GM18868 (cell line): ENCODE data around the gene AURKB.
"Not testable (repeated sequence)": the region's sequence is repeated elsewhere in the genome, so short reads cannot be mapped to it uniquely, and the experiment has no call there.

Experiments
- ATAC-seq: cut with Tn5 transposase; IDR thresholded peaks from one replicate; pipeline ENCODE4 v1.9.1; 2021; ENCODE audit warnings: mild to moderate bottlenecking, moderate library complexity; ENCODE audit not compliant: unreplicated experiment

Gene AURKB

DNA sequence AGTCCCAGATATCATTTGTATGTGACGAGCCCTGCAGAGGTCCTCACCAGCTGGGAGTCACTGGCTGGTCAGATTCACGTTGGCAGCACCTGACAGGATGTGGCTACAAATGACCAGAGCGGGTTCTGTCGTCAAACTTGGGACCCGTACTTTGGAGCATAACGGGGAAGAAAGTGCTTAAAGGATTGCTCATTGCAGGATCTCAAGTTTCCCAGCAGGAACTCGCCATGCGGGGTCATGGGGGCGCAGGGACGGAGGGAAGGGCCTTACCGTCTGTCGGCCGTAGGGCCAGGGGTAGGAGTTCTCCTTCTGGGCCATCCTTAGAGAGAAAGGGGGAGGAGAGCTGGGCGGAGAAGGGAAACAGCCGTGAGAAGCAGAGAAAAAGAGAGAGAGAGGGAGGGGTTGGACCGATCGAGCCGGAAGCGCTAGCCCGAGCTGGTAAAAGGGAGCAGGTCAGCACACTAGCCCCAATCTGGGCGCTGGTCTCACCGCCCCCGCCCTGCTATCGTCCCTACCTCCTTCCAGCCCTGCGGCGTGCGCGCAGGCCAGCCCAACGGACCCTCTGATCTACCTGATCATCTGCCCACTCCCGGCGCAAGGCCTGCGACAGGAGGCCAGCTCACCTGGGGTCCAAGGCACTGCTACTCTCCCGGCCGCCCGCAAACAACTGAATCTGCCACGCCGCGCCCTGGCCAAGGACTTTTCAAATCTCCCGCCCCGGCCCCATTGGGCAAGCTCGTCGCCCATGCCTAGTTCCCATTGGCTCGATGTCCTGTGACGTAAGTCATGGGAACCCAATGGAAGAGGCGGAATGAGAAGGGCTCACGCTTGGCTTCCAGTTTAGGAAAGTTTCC is at the start of gene AURKB:
TSS of gene AURKB (minus strand) at position 669 of the 854 bp plus-strand sequence. CDS start at position 318, 351 bp downstream.
- peak; percentile 92 for ATAC-seq

DNA sequence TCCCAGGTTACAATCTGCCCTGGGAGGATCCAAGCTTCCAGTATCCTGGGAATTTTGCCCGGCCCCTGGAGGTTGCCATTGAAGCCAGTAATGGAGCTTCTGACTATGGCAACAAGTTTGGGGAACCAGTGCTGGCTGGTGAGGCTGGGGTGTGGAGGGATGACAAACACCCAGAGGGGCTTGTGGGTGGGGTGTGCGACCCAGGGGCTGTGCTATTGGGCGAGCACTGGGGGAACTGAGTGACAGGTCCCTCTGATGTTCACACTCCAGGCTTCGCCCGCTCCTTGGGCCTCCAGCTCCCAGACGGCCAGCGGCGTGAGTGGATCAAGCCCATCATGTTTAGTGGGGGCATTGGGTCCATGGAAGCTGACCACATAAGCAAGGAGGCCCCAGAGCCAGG is 47.4 kb upstream of the AURKB start:
- ATAC-seq: no peak

DNA sequence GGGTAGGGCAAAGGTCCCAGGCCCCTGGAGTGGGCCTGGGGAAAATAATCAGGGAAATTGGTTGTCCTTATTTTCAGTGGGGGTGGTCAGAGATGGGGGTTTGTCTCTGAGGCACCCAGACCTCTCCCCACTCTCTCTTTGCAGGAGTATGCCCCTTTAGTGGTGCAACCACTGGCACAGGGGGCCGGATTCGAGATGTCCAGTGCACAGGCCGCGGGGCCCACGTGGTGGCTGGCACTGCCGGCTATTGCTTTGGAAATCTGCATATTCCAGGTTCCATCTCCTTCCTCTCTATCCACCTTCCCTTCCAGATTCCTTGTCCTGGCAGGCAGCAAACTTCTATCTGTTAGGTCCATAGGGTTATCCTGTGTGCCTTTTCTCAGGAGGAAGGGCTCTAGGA is 46.3 kb upstream of the AURKB start:
- ATAC-seq: no peak

DNA sequence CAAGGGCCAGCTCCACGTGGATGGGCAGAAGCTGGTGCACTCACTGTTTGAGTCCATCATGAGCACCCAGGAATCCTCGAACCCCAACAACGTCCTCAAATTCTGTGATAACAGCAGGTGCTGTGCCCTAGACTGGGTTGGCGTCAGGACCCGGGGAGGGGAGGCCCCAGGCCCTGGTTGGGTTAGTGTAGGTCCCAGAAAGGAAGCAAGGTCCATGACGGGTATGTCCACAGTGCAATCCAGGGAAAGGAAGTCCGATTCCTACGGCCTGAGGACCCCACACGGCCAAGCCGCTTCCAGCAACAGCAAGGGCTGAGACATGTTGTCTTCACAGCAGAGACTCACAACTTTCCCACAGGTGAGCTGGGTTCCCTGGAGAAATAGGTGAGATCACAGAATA is 45.9 kb upstream of the AURKB start:
- ATAC-seq: no peak

DNA sequence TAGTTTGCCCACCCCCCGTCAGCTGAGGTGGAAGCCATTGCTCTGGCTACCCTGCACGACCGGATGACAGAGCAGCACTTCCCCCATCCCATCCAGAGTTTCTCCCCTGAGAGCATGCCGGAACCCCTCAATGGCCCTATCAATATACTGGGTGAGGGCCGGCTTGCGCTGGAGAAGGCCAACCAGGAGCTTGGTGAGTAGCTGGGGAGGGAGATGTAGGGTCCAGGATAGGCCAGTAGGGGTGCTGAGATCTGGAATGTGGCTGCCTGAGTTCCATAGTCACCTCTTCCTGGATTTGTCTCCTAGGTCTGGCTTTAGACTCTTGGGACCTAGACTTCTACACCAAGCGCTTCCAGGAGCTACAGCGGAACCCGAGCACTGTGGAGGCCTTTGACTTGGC is 45.1 kb upstream of the AURKB start:
- ATAC-seq: no peak

DNA sequence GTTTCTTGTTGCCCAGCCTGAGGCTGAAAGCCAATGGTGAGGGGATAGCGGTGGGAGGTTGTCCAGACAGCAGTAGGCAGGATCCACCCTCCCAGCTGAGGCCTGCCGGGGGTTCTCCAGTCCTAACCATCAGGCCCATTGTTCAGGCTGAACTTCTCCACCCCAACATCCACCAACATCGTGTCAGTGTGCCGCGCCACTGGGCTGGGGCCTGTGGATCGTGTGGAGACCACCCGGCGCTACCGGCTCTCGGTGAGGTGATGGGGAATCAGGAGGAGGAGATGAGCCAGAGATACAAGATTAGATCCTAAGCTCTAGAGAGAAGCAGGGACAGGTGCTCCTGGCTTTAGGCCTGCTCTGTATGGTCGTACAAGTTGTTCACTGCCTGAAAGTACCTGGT is 44.5 kb upstream of the AURKB start:
- ATAC-seq: no peak

DNA sequence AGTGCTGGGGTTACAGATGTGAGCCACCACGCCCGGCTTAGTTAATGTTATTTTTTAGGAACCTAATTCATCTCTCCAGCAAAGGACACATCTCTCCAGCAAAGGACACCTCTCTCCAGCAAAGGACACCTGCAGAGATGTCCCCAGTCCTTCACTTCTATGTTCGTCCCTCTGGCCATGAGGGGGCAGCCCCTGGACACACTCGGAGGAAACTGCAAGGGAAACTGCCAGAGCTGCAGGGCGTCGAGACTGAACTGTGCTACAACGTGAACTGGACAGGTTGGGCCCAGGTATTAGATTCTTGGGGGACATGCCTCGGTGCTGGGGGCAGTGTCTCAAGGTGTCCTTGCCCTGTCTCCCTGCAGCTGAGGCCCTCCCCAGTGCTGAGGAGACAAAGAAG is 43.4 kb upstream of the AURKB start:
- ATAC-seq: no peak

DNA sequence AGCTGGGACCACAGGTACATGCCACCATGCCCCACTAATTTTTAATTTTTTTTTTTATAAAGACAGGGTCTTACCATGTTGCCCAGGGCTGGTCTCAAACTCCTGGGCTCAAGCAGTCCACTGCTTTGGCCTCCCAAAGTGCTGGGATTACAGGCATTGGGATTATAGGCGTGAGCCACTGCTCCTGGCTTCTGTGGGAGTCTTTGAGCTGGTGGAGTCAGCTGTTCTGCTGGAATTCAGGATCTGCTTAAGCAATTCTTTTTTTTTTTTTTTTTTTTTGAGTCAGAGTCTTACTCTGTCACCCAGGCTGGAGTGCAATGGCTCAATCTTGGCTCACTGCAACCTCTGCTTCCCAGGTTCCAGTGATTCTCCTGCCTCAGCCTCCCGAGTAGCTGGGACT is 41.0 kb upstream of the AURKB start:
- ATAC-seq: not testable (repeated sequence)

DNA sequence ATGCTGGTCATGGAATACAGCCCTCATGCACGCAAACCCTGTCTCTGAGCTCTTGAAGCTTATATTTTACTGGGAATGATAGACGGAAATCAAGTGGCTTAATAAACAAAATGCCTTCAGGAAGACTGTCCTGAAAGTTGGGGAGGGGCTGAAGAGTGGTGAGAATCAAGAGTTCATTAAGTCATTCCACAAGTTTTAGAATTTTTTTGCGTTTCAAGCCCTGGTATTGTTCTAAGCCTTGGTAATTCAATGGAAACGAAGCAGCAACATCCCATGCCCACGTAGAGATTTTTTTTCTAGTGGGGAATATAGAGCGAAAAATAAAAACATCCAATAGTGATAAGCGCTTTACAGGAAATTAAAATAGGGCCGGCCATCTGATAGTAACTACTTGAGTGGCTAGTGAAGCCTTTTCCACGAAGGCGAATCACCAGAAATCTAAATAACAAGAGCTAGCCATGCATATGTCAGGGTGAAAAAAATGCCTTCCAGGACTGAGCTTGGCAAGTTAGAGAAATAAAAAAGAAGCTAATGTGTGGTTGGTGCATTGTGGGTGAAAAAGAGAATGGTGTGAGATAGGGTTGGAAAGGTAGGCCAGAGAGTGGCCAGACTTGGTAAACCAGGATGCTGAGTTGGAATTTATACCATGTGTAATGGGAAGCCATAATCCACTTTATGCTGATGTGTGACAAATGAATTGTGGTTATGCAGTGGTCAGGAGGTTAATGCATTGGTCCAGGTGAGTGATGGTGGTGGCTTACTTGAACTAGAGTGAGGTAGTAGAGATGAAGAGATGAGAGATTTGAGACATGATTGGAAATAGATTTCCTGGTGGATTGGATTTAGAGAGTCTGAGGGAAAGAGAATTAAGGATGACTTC is 39.5 kb upstream of the AURKB start:
- ATAC-seq: no peak

DNA sequence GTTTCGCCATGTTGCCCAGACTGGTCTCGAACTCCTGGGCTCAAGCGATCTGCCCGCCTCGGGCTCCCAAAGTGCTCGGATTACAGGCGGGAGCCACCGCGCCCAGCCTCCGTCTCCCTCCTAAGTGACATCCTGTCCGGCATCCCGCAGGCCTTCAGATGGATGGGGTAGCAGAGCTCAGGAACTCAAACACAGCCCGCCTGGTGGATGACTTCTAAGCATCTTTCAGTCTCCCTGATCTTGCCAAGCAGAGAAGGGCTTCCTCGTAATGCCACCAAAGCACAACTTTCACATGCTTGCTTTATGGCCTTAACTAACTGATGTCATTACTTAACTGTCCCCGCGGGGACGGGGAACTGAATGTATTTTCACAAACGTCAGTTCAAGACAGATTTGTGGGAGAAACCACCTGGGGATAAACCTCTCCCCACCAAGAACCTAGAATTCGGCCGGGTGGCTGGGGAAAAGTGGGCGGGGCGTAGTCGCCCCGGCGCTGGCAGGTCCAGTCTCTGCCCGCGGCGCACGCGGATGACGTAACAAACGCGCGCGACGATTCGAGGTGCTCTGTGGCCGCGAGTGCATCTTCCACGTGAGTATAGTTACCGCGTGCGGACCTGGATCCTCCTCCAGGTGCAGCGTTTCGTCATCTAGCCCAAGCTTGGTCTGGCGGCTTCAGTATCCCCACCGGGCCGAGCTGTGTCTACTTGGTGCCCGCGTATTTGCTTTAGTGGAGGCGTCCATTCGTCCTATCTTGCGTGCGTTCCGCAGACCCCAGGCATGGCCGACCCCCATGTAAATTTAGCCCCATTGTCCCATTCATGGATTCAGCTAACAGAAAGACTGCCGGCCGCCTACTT is 38.6 kb upstream of the AURKB start, which contains the start of gene PFAS:
TSS of gene PFAS (plus strand) at position 539 of the 857 bp plus-strand sequence. CDS start 4,649 bp downstream, outside the sequence.
- peak; percentile 51 for ATAC-seq

DNA sequence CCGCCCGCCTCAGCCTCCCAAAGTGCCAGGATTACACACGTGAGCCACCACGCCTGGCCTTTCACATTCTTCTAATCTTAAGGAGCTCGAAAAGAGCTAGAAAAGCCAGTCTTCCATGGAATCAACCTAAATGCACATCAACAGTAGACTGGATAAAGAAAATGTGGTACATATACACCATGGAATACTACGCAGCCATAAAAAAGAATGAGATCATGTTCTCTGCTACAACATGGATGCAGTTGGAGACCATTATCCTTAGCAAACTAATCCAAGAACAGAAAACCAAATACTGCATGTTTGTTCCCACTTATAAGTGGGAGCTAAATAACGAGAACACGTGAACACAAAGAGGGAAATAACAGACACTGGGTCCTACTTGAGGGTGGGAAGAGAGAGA is 34.4 kb upstream of the AURKB start:
- ATAC-seq: no peak

DNA sequence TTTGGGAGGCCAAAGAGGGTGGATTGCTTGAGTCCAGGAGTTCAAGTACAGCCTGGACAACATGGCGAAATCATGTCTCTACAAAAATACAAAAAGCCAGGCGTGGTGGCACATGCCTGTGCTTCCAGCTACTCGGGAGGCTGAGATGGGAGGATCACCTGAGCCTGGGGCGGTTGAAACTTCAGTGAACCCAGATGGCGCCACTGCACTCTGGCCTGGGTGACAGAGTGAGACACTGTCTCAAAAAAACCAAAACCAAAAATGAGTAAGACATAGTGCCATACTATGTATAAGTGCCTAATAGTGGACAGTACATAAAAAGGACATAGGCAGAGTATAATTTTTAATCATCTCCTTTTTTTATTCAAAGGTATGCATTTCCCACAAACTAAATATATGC is 33.5 kb upstream of the AURKB start:
- ATAC-seq: no peak

DNA sequence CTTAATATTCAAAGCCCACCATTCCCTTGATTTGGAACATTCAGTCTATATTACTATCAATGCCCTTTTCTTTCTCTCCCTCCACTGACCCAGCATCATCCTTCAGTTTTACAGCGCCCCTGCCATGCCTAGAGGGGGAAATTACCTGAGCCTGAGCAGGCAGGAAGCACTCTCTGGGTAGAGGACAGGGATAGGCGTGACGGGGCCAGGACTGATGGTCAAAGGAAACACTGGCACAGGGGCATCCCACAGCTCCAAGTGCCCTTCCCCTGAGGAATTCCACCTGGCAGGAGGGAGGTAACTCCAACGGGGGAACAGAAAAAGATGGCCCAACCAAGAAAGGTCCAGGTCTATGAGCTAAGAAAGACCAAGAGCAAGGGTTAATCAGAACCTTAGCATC is 27.5 kb upstream of the AURKB start:
- ATAC-seq: no peak

DNA sequence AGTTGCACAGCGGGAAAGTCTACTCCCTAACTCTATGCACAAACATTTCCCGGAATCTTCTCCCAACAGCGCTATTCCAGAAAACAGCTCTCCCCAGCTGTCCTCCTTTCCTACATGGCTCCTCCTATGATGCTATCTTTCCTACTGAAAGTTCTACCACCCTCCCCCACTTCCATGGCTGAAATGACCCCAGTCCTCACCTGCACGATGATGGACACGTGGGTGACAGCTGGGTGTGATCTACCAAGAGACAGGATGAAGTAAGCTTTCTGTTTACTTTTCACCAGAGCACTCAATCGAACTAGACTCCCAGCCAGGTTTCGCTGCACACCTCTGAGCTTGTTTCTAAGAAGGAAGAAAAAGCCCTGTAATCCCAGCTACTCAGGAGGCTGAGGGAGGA is 26.8 kb upstream of the AURKB start:
- ATAC-seq: no peak

DNA sequence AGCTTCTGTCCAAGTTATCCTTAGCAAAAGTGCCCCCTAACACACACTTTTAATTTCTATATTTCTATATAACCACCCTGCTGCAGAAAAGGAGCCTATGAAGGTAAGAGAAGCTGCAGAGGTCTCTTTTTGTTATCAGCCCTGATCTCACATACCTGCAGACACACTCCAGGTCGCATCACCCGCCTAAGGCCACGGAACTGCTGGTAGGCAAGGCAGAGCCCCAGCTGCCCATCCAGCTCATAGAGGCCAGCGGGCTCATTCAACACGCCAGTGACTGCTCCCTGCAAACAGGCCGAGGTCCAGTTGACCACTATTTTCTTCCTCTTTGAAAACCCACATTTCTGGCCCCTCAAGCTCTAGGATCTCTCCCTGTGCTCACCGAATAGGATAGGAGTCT is 25.3 kb upstream of the AURKB start:
- ATAC-seq: no peak

DNA sequence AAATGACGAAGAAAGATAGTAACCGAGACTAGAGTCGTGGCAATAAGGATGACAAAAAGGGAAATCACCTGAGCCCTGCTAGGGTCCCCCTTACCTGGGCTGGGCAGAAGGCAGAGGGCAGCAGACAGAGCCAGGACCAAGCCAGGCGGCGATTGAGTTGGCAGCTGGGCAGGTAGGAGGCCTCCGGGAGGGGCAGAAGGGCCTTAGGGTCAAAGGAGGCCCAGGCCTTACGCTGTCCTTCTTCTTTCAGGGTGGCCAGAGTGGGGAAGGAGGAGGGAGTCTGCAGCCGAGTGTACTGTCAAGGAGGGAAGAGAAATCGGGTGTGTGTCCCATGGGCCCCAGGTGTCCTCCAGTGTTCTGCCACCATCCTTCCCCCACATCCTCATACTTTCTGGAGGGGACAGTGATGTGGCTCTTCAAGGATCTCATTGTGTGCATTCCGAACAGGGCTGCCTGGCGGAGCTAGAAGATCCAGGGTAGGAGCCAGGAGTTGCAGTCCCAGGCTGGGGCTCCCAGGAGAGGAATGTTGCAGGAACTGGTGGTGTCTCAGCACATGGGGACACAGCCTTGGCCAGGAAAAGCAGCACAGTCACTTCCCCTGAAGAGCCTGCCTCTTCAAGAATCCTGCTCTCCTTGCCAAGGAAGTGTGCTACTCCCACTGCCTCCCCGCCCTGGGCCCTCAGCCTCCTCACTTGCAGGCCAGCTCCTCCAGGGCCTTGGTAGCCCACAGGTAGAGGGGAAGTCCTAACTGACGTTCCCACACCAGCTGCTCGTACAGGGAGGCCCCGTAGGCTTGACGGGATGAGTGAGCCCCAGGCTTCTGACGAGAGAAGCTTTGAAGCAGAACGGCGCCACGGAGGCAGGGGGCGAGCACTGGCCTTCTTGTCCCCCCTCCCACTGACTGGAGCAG is 24.2 kb upstream of the AURKB start:
- ATAC-seq: no peak

DNA sequence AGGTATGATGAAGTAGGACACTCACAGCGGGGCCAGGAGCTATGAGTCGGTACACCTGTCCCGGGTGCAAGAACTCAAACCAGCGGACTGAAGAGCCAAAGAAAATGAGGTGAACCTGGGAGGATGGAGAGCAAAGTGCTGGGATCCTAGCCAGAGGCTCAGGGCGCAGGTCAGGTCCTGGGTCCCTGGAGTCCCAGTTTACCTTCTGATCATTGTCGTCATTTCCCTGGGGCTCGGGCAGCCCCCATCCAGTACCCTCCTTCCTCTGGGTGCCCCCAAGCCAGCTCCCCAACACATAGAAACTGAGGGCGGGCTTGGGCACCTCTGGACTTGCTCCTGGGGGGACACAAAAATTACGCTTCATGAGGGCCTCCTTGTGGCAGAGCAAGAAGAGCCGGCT is 21.3 kb upstream of the AURKB start:
- ATAC-seq: no peak

DNA sequence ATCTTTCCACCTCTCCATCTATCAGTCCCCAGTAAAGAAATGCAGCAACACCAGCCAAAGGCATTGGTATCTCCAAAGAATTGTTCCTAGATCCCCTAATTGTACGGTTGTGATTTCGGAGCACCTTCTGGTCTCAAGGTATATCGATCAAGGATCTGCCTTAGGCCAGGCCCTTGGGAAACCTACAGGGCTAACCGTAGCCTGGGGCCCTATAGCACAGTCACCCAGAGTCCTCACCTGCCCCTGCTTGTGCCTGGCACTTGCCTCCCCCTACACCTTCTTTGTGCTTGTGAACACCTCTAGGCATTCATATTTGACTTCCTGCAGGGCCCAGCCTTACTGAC is 16.8 kb upstream of the AURKB start:
- ATAC-seq: no peak

DNA sequence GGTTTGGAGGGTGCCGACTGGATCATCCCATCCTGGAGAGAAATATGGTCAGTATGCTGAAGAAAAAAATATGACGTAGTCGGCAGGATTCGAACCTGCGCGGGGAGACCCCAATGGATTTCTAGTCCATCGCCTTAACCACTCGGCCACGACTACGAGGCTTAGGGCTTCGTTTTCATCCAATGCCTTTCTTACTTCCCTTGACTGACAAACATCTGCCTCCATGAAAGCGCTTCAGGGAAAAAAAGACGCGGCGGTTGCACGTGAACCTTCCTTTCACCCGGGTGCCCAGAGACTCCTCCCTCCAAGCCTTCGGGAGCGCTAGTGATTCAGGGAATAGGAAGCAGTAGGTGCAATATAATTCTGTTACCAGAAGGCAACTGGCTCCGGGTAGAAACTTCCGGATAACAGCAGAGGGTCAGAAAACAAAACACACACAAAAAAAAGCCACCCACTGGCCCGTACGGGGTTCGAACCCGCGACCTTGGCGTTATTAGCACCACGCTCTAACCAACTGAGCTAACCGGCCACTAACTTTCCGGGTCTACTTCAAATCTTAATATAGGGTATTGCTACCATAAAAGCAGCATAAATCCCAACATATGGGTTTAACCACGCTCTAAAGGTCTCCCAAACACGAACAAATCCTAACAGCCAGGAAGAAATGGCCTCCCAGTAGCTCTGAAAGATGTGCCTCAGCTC is 16.3 kb upstream of the AURKB start:
- no peak for ATAC-seq
